ENCODE measurements around the gene OR10G8. TPM values are rescaled to one million over a fixed set of nuclear protein-coding genes. Genes with fewer than 3 reads are reported as not detected.

The OR10G8 gene
- total RNA-seq, 1 experiment from 2014 or later, result not detected

- H3K27ac Mint-ChIP-seq (ENCODE audit: unreplicated experiment), result no peak overlapping the region
- H3K4me3 Mint-ChIP-seq (ENCODE audit: low read depth, unreplicated experiment), result no peak overlapping the region
- CTCF ChIA-PET, result no interaction called here
- DNase-seq, result no peak
- no TSS peak for BruUV-seq (replicated peaks)
- H3K4me1 Mint-ChIP-seq (ENCODE audit: low read depth, unreplicated experiment), result no peaks in the 10 kb centered on the region
- intact Hi-C loops (cut with micrococcal nuclease; ENCODE audit: unreplicated experiment), result no loop called here
- H3K36me3 Mint-ChIP-seq (ENCODE audit: insufficient read depth, unreplicated experiment), result no peaks in the 10 kb centered on the region
- TF ChIP-seq, protein P1, sequence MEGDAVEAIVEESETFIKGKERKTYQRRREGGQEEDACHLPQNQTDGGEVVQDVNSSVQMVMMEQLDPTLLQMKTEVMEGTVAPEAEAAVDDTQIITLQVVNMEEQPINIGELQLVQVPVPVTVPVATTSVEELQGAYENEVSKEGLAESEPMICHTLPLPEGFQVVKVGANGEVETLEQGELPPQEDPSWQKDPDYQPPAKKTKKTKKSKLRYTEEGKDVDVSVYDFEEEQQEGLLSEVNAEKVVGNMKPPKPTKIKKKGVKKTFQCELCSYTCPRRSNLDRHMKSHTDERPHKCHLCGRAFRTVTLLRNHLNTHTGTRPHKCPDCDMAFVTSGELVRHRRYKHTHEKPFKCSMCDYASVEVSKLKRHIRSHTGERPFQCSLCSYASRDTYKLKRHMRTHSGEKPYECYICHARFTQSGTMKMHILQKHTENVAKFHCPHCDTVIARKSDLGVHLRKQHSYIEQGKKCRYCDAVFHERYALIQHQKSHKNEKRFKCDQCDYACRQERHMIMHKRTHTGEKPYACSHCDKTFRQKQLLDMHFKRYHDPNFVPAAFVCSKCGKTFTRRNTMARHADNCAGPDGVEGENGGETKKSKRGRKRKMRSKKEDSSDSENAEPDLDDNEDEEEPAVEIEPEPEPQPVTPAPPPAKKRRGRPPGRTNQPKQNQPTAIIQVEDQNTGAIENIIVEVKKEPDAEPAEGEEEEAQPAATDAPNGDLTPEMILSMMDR (IDR thresholded peaks at IDR 0.05; ENCODE audit: unreplicated experiment), result no peak
- peaks cover 6% of the 10 kb centered on the region for H3K9me3 Mint-ChIP-seq (ENCODE audit: low read depth, unreplicated experiment)
- H3K27me3 Mint-ChIP-seq (ENCODE audit: unreplicated experiment), result no peaks in the 10 kb centered on the region
Observed at GRCh38 chr11:124043420-124043819, 16.8 kb downstream of the OR10G8 start.

GRCh38 chr11:124050748-124051147 lies 24.1 kb downstream of the OR10G8 start:
- intact Hi-C loops (cut with micrococcal nuclease; ENCODE audit: unreplicated experiment), result no loop called here
- Mint-ChIP-seq H3K36me3 (ENCODE audit: insufficient read depth, unreplicated experiment) (no peaks in the 10 kb centered on the region), H3K9me3 (ENCODE audit: low read depth, unreplicated experiment) (peaks cover 9% of the 10 kb centered on the region), H3K4me1 (ENCODE audit: low read depth, unreplicated experiment) (no peaks in the 10 kb centered on the region), H3K4me3 (ENCODE audit: low read depth, unreplicated experiment) (no peak overlapping the region), H3K27me3 (ENCODE audit: unreplicated experiment) (no peaks in the 10 kb centered on the region), H3K27ac (ENCODE audit: unreplicated experiment) (no peak overlapping the region)
- no peak for DNase-seq
- BruUV-seq (replicated peaks), result no TSS peak
- CTCF ChIA-PET, result no interaction called here
- TF ChIP-seq, protein P1 (IDR thresholded peaks at IDR 0.05; ENCODE audit: unreplicated experiment), result no peak

GRCh38 chr11:124052966-124053365 lies 26.4 kb downstream of the OR10G8 start:
- Mint-ChIP-seq H3K4me3 (ENCODE audit: low read depth, unreplicated experiment) (no peak overlapping the region), H3K27me3 (ENCODE audit: unreplicated experiment) (no peaks in the 10 kb centered on the region), H3K9me3 (ENCODE audit: low read depth, unreplicated experiment) (peaks cover 3% of the 10 kb centered on the region), H3K4me1 (ENCODE audit: low read depth, unreplicated experiment) (no peaks in the 10 kb centered on the region), H3K27ac (ENCODE audit: unreplicated experiment) (no peak overlapping the region), H3K36me3 (ENCODE audit: insufficient read depth, unreplicated experiment) (no peaks in the 10 kb centered on the region)
- no TSS peak for BruUV-seq (replicated peaks)
- TF ChIP-seq, protein P1 (IDR thresholded peaks at IDR 0.05; ENCODE audit: unreplicated experiment), result no peak
- CTCF ChIA-PET, result interaction anchor here (1.3 kb wide), 1 partner anchor 16 kb away, joined by 3 read pairs; no protein-coding TSS in a partner anchor
- DNase-seq, result no peak
- intact Hi-C loops (cut with micrococcal nuclease; ENCODE audit: unreplicated experiment), result no loop called here

GRCh38 chr11:124068601-124069110 lies 42.1 kb downstream of the OR10G8 start:
- CTCF ChIA-PET, result interaction anchor here (1.5 kb wide), 1 partner anchor 15 kb away, joined by 3 read pairs; no protein-coding TSS in a partner anchor
- TF ChIP-seq, protein P1 (IDR thresholded peaks at IDR 0.05; ENCODE audit: unreplicated experiment), result no peak
- BruUV-seq (replicated peaks), result no TSS peak
- Mint-ChIP-seq H3K27ac (ENCODE audit: unreplicated experiment) (no peak overlapping the region), H3K4me1 (ENCODE audit: low read depth, unreplicated experiment) (no peaks in the 10 kb centered on the region), H3K9me3 (ENCODE audit: low read depth, unreplicated experiment) (no peaks in the 10 kb centered on the region), H3K27me3 (ENCODE audit: unreplicated experiment) (peaks cover 30% of the 10 kb centered on the region), H3K4me3 (ENCODE audit: low read depth, unreplicated experiment) (no peak overlapping the region), H3K36me3 (ENCODE audit: insufficient read depth, unreplicated experiment) (no peaks in the 10 kb centered on the region)
- intact Hi-C loops (cut with micrococcal nuclease; ENCODE audit: unreplicated experiment), result no loop called here
- no peak for DNase-seq
